Keratinocyte (primary cell): Measurements from ENCODE around the gene NTNG1. TPM values are rescaled to one million over a fixed set of nuclear protein-coding genes. Genes with fewer than 3 reads are reported as not detected.

Source experiments
- DNase-seq: peaks from one replicate; pipeline ENCODE4 v3.0.0-alpha.2; 2011; ENCODE audit warnings: low read depth, missing footprints, low spot score
- FAIRE-seq: peaks from 2 replicates; lab custom pipeline; 2011; peaks lifted over from hg19 to GRCh38; lab: Jason Lieb, UNC
- H2AFZ ChIP-seq: 2 replicates; pipeline ENCODE4 v1.6.0; 2012; ENCODE audit warnings: low read length, control low read depth, inconsistent platforms; ENCODE audit not compliant: control insufficient read depth
- H3K27ac ChIP-seq: 2 replicates; pipeline ENCODE4 v1.5.1; 2011; ENCODE audit warnings: low read length; ENCODE audit not compliant: control insufficient read depth, insufficient read depth
- H3K27me3 ChIP-seq: 3 replicates; pipeline ENCODE4 v1.6.0; 2011; ENCODE audit warnings: low read length; ENCODE audit not compliant: control insufficient read depth, insufficient read depth; ENCODE audit errors: extremely low read depth
- H3K36me3 ChIP-seq, 2 experiments: 2 replicates in 1 of 2; 3 replicates in 1 of 2; pipeline ENCODE4 v1.5.1; 2011; ENCODE audit warnings: low read length in 2 of 2, mild to moderate bottlenecking in 1 of 2; ENCODE audit not compliant: control insufficient read depth in 2 of 2, insufficient read depth in 2 of 2; ENCODE audit errors: extremely low read depth in 1 of 2
- H3K4me1 ChIP-seq: 3 replicates; pipeline ENCODE4 v1.5.1; 2011; ENCODE audit warnings: low read length; ENCODE audit not compliant: control insufficient read depth, insufficient read depth; ENCODE audit errors: extremely low read depth
- H3K4me2 ChIP-seq: 3 replicates; pipeline ENCODE4 v1.6.0; 2011; ENCODE audit warnings: low read depth, low read length; ENCODE audit not compliant: control insufficient read depth, insufficient read depth; ENCODE audit errors: extremely low read depth
- H3K4me3 ChIP-seq, 3 experiments: fragments of 200-600 bp in 1 of 3; sonication (generic) in 1 of 3; 2 replicates in 2 of 3; 3 replicates in 1 of 3; pipeline ENCODE4 v1.5.1; 2011 to 2016; ENCODE audit warnings: low read length in 3 of 3, mild to moderate bottlenecking in 3 of 3, control low read depth in 2 of 3, inconsistent platforms in 1 of 3, low read depth in 1 of 3, mixed read lengths in 1 of 3, mixed run types in 1 of 3, moderate library complexity in 1 of 3; ENCODE audit not compliant: control insufficient read depth in 2 of 3, insufficient read depth in 2 of 3; ENCODE audit errors: extremely low read depth in 1 of 3
- H3K79me2 ChIP-seq: 2 replicates; pipeline ENCODE4 v1.6.0; 2012; ENCODE audit warnings: low read length; ENCODE audit not compliant: control insufficient read depth, insufficient read depth
- H3K9ac ChIP-seq: 3 replicates; pipeline ENCODE4 v1.6.0; 2011; ENCODE audit warnings: low read length; ENCODE audit not compliant: control insufficient read depth, insufficient read depth; ENCODE audit errors: extremely low read depth
- H3K9me1 ChIP-seq: 3 replicates; pipeline ENCODE4 v1.6.0; 2011; ENCODE audit warnings: low read length; ENCODE audit not compliant: control insufficient read depth, insufficient read depth; ENCODE audit errors: extremely low read depth
- H3K9me3 ChIP-seq: 2 replicates; pipeline ENCODE4 v1.5.1; 2012; ENCODE audit warnings: low read depth, low read length; ENCODE audit not compliant: control insufficient read depth
- H4K20me1 ChIP-seq: 3 replicates; pipeline ENCODE4 v1.6.0; 2011; ENCODE audit warnings: low read length; ENCODE audit not compliant: control insufficient read depth, insufficient read depth; ENCODE audit errors: extremely low read depth
- CTCF ChIP-seq, 3 experiments: IDR thresholded peaks in 1 of 3; conservative IDR thresholded peaks in 1 of 3; optimal IDR thresholded peaks in 1 of 3; 2 replicates in 2 of 3; 3 replicates in 1 of 3; pipeline versions ENCODE3 to v1.5.1; 2011; ENCODE audit warnings: low read length in 3 of 3, mild to moderate bottlenecking in 3 of 3, moderate library complexity in 2 of 3, control low read depth in 1 of 3, inconsistent platforms in 1 of 3; ENCODE audit not compliant: insufficient read depth in 2 of 3; ENCODE audit errors: extremely low read depth in 1 of 3
- EZH2 ChIP-seq: IDR thresholded peaks from one replicate; pipeline ENCODE4 v1.6.1; 2012; ENCODE audit warnings: inconsistent platforms, mild to moderate bottlenecking, low read length, moderate library complexity
- dilution Hi-C: fragments of 300-500 bp; cut with MboI; formaldehyde crosslinking; loops from one replicate; pipeline ENCODE4 v1.7.0; 2020; ENCODE audit warnings: low sequenced_read_pairs; ENCODE audit not compliant: extremely low pct_ligation_motif_present
- polyA plus RNA-seq, 5 experiments: library from polyadenylated mRNA; depleted of rRNA in 3 of 5; stranded (reverse) in 3 of 5; stranded (forward) in 1 of 5; unstranded in 1 of 5; fragments of >200 nt; gene quantifications; 1 replicate in 1 of 5; 2 replicates in 3 of 5; 3 replicates in 1 of 5; pipeline versions ENCODE4 v1.2.1 to v1.2.3, GENCODE V29; 2011 to 2012; ENCODE audit warnings: missing spikeins in 2 of 5, low read depth in 1 of 5, low replicate concordance in 1 of 5

NTNG1 gene
- polyA plus RNA-seq, 1 donor (not counting 4 experiments of a cell fraction or from before 2014, with no cell fraction given): 8.1 TPM

- Histone ChIP-seq H4K20me1 (no peaks in the 10 kb centered on the region), H3K27ac (no peak overlapping the region), H3K79me2 (no peaks in the 10 kb centered on the region), H3K9ac (no peak overlapping the region), H3K4me3 (no peak overlapping the region), H3K4me1 (no peaks in the 10 kb centered on the region), H3K9me1 (no peaks in the 10 kb centered on the region), H3K4me2 (no peak overlapping the region), H3K36me3 (no peaks in the 10 kb centered on the region), H3K27me3 (no peaks in the 10 kb centered on the region), H2AFZ (no peak overlapping the region), H3K9me3 (no peaks in the 10 kb centered on the region)
- no peak for TF ChIP-seq EZH2
- TF ChIP-seq CTCF (optimal IDR thresholded peaks at IDR 0.05 in 1 of 3, IDR thresholded peaks at IDR 0.05 in 1 of 3, conservative IDR thresholded peaks at IDR 0.05 in 1 of 3; ENCODE audit: extremely low read depth in 1 of 3, insufficient read depth in 2 of 3, low read length in 3 of 3): peak; percentile 27 to 40 (median 36)
- dilution Hi-C loops: no loop called here
- no peak for DNase-seq
- FAIRE-seq: no peak
Measured at GRCh38 chr1:107477233-107477632, 336.4 kb downstream of the NTNG1 start.

GRCh38 chr1:107479865-107480350 lies 339.1 kb downstream of the NTNG1 start:
- Histone ChIP-seq H3K27me3 (no peaks in the 10 kb centered on the region), H3K4me2 (no peak overlapping the region), H3K9me3 (no peaks in the 10 kb centered on the region), H3K4me3 (no peak overlapping the region), H3K79me2 (no peaks in the 10 kb centered on the region), H3K36me3 (no peaks in the 10 kb centered on the region), H4K20me1 (no peaks in the 10 kb centered on the region), H2AFZ (no peak overlapping the region), H3K4me1 (no peaks in the 10 kb centered on the region), H3K9me1 (no peaks in the 10 kb centered on the region), H3K27ac (no peak overlapping the region), H3K9ac (no peak overlapping the region)
- FAIRE-seq (no peak), DNase-seq (no peak)
- TF ChIP-seq CTCF (optimal IDR thresholded peaks at IDR 0.05 in 1 of 3, IDR thresholded peaks at IDR 0.05 in 1 of 3, conservative IDR thresholded peaks at IDR 0.05 in 1 of 3; ENCODE audit: extremely low read depth in 1 of 3, insufficient read depth in 2 of 3, low read length in 3 of 3): no peak
- TF ChIP-seq EZH2: no peak
- dilution Hi-C loops: no loop called here
